Measurements from ENCODE around the gene MID1. TPM values are rescaled to one million over a fixed set of nuclear protein-coding genes. Genes with fewer than 3 reads are reported as not detected.
"Not testable (repeated sequence)": the region's sequence is repeated elsewhere in the genome, so short reads cannot be mapped to it uniquely, and the experiment has no call there.

Gene MID1
- total and polyA plus RNA-seq, 2 experiments from 2014 or later = 34.6 to 63.9 TPM

DNA sequence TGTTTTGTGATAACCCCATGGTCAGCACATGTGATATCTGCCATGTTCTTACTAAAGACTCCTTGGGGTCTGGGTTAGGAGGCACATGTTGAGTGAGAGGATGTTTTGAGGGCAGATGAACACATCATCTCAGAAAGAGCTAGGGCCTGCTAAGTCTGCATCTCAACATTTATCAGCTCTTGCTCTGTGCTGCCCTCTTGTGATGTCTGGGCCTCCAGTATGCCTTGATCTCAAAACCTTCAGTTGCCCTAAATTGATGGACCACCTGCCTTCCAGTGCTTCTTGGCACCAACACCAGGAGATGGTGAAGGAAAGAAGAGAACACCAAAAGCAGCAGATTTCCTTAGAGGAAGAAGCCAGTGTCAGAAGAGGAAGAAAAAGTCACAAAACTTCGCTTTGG is 22.5 kb downstream of the MID1 start:
- H3K4me3 ChIP-seq = no peak overlapping the region
- peak; percentile 19 to 44 for DNase-seq (ENCODE audit: low read depth in 1 of 2, low spot score in 1 of 2)
- H3K27ac ChIP-seq = no peak overlapping the region
- no peaks in the 10 kb centered on the region for H3K27me3 ChIP-seq
- H3K9me3 ChIP-seq (ENCODE audit: low read depth) = peaks cover 3% of the 10 kb centered on the region
- H3K4me1 ChIP-seq (ENCODE audit: low read depth) = no peaks in the 10 kb centered on the region
- peak; percentile 43 for TF ChIP-seq CTCF (IDR thresholded peaks at IDR 0.05; ENCODE audit: low read depth, low read length)
- no peaks in the 10 kb centered on the region for H3K36me3 ChIP-seq

GRCh38 chrX:10591363-10592335 is 28.7 kb downstream of the MID1 start:
- Histone ChIP-seq H3K27me3 (no peaks in the 10 kb centered on the region), H3K36me3 (no peaks in the 10 kb centered on the region), H3K9me3 (ENCODE audit: low read depth) (no peaks in the 10 kb centered on the region), H3K4me1 (ENCODE audit: low read depth) (peaks cover 5% of the 10 kb centered on the region), H3K27ac (no peak overlapping the region), H3K4me3 (no peak overlapping the region)
- TF ChIP-seq CTCF (IDR thresholded peaks at IDR 0.05; ENCODE audit: low read depth, low read length) = no peak
- DNase-seq (ENCODE audit: low read depth in 1 of 2, low spot score in 1 of 2) = no peak

DNA sequence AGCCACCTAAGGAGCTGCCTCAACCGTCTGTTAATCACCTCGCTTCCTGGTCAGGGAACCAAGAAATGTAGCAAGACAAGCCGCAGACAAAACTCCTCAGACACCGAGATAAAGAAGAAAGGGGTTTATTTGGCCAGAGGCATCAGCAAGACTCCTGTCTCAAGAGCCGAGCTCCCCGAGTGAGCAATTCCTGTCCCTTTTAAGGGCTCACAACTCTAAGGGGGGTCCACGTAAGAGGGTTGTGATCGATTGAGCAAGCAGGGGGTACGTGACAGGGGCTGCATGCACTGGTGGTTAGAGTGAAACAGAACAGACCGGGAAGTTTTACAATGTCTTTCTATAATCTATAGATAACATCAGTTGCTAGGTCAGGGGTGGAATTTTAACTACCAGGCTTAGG is 30.6 kb downstream of the MID1 start:
- not testable (repeated sequence) for H3K4me3 ChIP-seq; H3K9me3 ChIP-seq (ENCODE audit: low read depth); H3K27me3 ChIP-seq; H3K4me1 ChIP-seq (ENCODE audit: low read depth); DNase-seq (ENCODE audit: low read depth in 1 of 2, low spot score in 1 of 2); H3K36me3 ChIP-seq
- H3K27ac ChIP-seq = peak overlapping the region; percentile 34

- DNase-seq (ENCODE audit: low read depth in 1 of 2, low spot score in 1 of 2) = no peak
- TF ChIP-seq CTCF (IDR thresholded peaks at IDR 0.05; ENCODE audit: low read depth, low read length) = no peak
- H3K27me3 ChIP-seq = no peaks in the 10 kb centered on the region
- peak overlapping the region; percentile 34 for H3K27ac ChIP-seq
- no peak overlapping the region for H3K4me3 ChIP-seq
- no peaks in the 10 kb centered on the region for H3K9me3 ChIP-seq (ENCODE audit: low read depth)
- H3K4me1 ChIP-seq (ENCODE audit: low read depth) = peaks cover 5% of the 10 kb centered on the region
- H3K36me3 ChIP-seq = no peaks in the 10 kb centered on the region
These were observed 31.3 kb downstream of the MID1 start for GRCh38 chrX:10589098-10589497.

DNA sequence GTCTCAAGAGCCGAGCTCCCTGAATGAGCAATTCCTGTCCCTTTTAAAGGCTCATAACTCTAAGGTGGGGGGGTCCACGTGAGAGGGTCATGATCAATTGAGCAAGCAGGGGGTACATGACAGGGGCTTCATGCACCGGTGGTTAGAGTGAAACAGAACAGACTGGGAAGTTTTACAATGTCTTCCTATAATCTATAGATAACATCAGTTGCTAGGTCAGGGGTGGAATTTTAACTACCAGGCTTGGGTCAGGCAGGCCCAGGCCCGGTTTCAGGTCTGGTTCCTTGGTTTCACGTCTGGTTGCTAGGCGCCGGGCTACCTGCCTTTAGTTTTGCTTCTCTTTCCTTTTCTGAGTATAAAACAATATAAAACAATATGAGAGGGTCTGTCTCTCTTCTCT is 35.5 kb downstream of the MID1 start:
- not testable (repeated sequence) for H3K27me3 ChIP-seq; H3K27ac ChIP-seq; H3K9me3 ChIP-seq (ENCODE audit: low read depth); H3K4me3 ChIP-seq; H3K4me1 ChIP-seq (ENCODE audit: low read depth); DNase-seq (ENCODE audit: low read depth in 1 of 2, low spot score in 1 of 2); H3K36me3 ChIP-seq

DNA sequence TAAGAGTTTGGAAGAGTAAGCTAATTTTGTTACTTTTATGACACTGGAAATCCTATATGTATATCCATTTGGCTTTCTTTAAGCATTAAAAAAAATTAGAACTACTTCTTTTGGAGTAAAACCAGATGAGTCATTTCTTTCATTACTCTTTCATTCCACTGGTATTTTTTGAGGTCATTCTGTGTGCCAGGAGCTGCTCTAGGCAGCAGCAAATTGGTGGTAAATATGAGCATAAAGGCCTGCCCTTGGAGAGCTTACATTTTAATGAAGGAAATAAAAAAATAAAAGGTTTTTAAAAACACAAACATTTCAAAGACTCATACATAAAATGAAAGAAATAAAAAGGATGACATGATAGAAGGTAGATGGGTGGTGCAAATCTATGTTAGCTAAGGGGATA is 37.4 kb downstream of the MID1 start:
- no peaks in the 10 kb centered on the region for H3K9me3 ChIP-seq (ENCODE audit: low read depth)
- H3K36me3 ChIP-seq = no peaks in the 10 kb centered on the region
- no peak overlapping the region for H3K27ac ChIP-seq
- H3K4me3 ChIP-seq = no peak overlapping the region
- peaks cover 4% of the 10 kb centered on the region for H3K4me1 ChIP-seq (ENCODE audit: low read depth)
- peak in 1 of 2 donors; percentile 60 for DNase-seq (ENCODE audit: low read depth in 1 of 2, low spot score in 1 of 2)
- no peak for TF ChIP-seq CTCF (IDR thresholded peaks at IDR 0.05; ENCODE audit: low read depth, low read length)
- H3K27me3 ChIP-seq = no peaks in the 10 kb centered on the region

Data from cardiac muscle cell (in vitro differentiated cells and primary cell).